H1 (cell line): Measurements from ENCODE around the gene GSTA1. TPM values are rescaled to one million over a fixed set of nuclear protein-coding genes. Genes with fewer than 3 reads are reported as not detected.
"Not testable (repeated sequence)": the region's sequence is repeated elsewhere in the genome, so short reads cannot be mapped to it uniquely, and the experiment has no call there.

Experiments used
- CTCF ChIA-PET: fragments of 300-600 bp; sonication (Branson Sonifier 250); formaldehyde crosslinking; loops from one replicate; lab custom pipeline; 2021; ENCODE audit not compliant: partially characterized antibody; lab: Charles Lee
- POLR2A ChIA-PET: fragments of 300-600 bp; sonication (Branson Sonifier 250); formaldehyde crosslinking; loops from one replicate; lab custom pipeline; 2021; ENCODE audit warnings: inconsistent platforms; ENCODE audit not compliant: partially characterized antibody; lab: Charles Lee
- DNase-seq, 2 experiments: peaks; one replicate each; pipeline versions ENCODE4 v3.0.0 to v3.0.0-alpha.2; 2010 to 2022; ENCODE audit warnings: low spot score in 2 of 2, low read depth in 1 of 2, mixed read lengths in 1 of 2
- FAIRE-seq: peaks from 2 replicates; lab custom pipeline; 2011; peaks lifted over from hg19 to GRCh38; lab: Jason Lieb, UNC
- H2AFZ ChIP-seq: 2 replicates; pipeline ENCODE4 v1.8.1; 2012; ENCODE audit warnings: low read length, inconsistent platforms
- H2AK5ac ChIP-seq: 2 replicates; pipeline ENCODE4 v1.6.1; 2013; ENCODE audit warnings: low read depth, low read length
- H2BK120ac ChIP-seq: replicated peaks from 2 replicates; pipeline ENCODE3; 2013; ENCODE audit warnings: low read depth, low read length, inconsistent platforms
- H2BK12ac ChIP-seq: 2 replicates; pipeline ENCODE4 v1.6.1; 2013; ENCODE audit warnings: low read depth, low read length
- H2BK15ac ChIP-seq: 2 replicates; pipeline ENCODE4 v1.6.1; 2013; ENCODE audit warnings: low read length
- H2BK20ac ChIP-seq: 2 replicates; pipeline ENCODE4 v1.6.1; 2013; ENCODE audit warnings: low read length
- H2BK5ac ChIP-seq: 2 replicates; pipeline ENCODE4 v1.6.1; 2013; ENCODE audit warnings: low read depth, low read length
- H3K14ac ChIP-seq: 2 replicates; pipeline ENCODE4 v1.6.1; 2013; ENCODE audit warnings: inconsistent platforms; ENCODE audit not compliant: insufficient read length
- H3K18ac ChIP-seq: 2 replicates; pipeline ENCODE4 v1.6.1; 2013; ENCODE audit warnings: low read length; ENCODE audit errors: extremely low read depth
- H3K23ac ChIP-seq: 2 replicates; pipeline ENCODE4 v1.6.1; 2013; ENCODE audit warnings: inconsistent platforms; ENCODE audit not compliant: insufficient read length
- H3K23me2 ChIP-seq: 2 replicates; pipeline ENCODE4 v1.6.1; 2013; ENCODE audit warnings: low read depth, low read length
- H3K27ac ChIP-seq: 2 replicates; pipeline ENCODE4 v1.6.1; 2011; ENCODE audit warnings: low read depth, low read length, inconsistent platforms
- H3K27me3 ChIP-seq, 4 experiments: replicated peaks in 1 of 4; 1 replicate in 1 of 4; 2 replicates in 3 of 4; pipeline versions ENCODE4 v1.6.1 to v1.8.1; 2011 to 2013; ENCODE audit warnings: low read length in 3 of 4, mild to moderate bottlenecking in 3 of 4, inconsistent platforms in 2 of 4, mixed read lengths in 2 of 4, moderate library complexity in 1 of 4; ENCODE audit not compliant: control insufficient read depth in 3 of 4, insufficient read depth in 3 of 4; ENCODE audit errors: extremely low read depth in 1 of 4
- H3K36me3 ChIP-seq, 4 experiments: 2 replicates each; pipeline versions ENCODE4 v1.6.1 to v1.8.1; 2011 to 2013; ENCODE audit warnings: mild to moderate bottlenecking in 4 of 4, low read length in 3 of 4, moderate library complexity in 2 of 4, control low read depth in 1 of 4, inconsistent platforms in 1 of 4; ENCODE audit not compliant: insufficient read depth in 4 of 4, control insufficient read depth in 2 of 4
- H3K4ac ChIP-seq: replicated peaks from 2 replicates; pipeline ENCODE3; 2013; ENCODE audit warnings: low read length, low read depth, mixed read lengths, inconsistent platforms; ENCODE audit not compliant: insufficient read length
- H3K4me1 ChIP-seq, 4 experiments: replicated peaks in 1 of 4; 1 replicate in 1 of 4; 2 replicates in 3 of 4; pipeline versions ENCODE4 v1.6.1 to v1.8.1; 2011 to 2013; ENCODE audit warnings: low read length in 3 of 4, inconsistent platforms in 2 of 4, mixed read lengths in 1 of 4; ENCODE audit not compliant: insufficient read depth in 4 of 4, control insufficient read depth in 3 of 4
- H3K4me2 ChIP-seq, 2 experiments: 2 replicates each; pipeline versions ENCODE4 v1.6.1 to v1.8.1; 2011 to 2013; ENCODE audit warnings: low read depth in 2 of 2, low read length in 2 of 2, control low read depth in 1 of 2, inconsistent platforms in 1 of 2, mild to moderate bottlenecking in 1 of 2; ENCODE audit not compliant: insufficient read depth in 1 of 2
- H3K4me3 ChIP-seq, 4 experiments: fragments of 200-600, 300-600 bp in 1 of 4; sonication (generic), shearing (Covaris generic), sonication (Bioruptor Twin) in 1 of 4; 2 replicates each; pipeline versions ENCODE4 v1.5.1 to v1.8.1; 2011 to 2016; ENCODE audit warnings: low read length in 4 of 4, low read depth in 3 of 4, control low read depth in 2 of 4, inconsistent platforms in 2 of 4, mild to moderate bottlenecking in 2 of 4, mixed read lengths in 1 of 4, moderate library complexity in 1 of 4; ENCODE audit not compliant: insufficient read depth in 2 of 4; ENCODE audit errors: extremely low read depth in 1 of 4
- H3K56ac ChIP-seq: replicated peaks from 2 replicates; pipeline ENCODE3; 2013; ENCODE audit warnings: low read depth, mild to moderate bottlenecking, mixed read lengths, low read length, inconsistent platforms; ENCODE audit not compliant: insufficient read length
- H3K79me1 ChIP-seq: 2 replicates; pipeline ENCODE4 v1.6.1; 2013; ENCODE audit warnings: low read depth, low read length, control low read depth
- H3K79me2 ChIP-seq, 2 experiments: 2 replicates each; pipeline versions ENCODE4 v1.6.1 to v1.8.1; 2012 to 2013; ENCODE audit warnings: low read length in 2 of 2, mild to moderate bottlenecking in 2 of 2, inconsistent platforms in 1 of 2; ENCODE audit not compliant: insufficient read depth in 2 of 2, control insufficient read depth in 1 of 2
- H3K9ac ChIP-seq, 4 experiments: replicated peaks in 1 of 4; 1 replicate in 1 of 4; 2 replicates in 3 of 4; pipeline versions ENCODE4 v1.6.1 to v1.8.1; 2011 to 2013; ENCODE audit warnings: low read depth in 3 of 4, low read length in 3 of 4, control low read depth in 2 of 4, mild to moderate bottlenecking in 2 of 4, moderate library complexity in 2 of 4, inconsistent platforms in 1 of 4; ENCODE audit errors: extremely low read depth in 1 of 4
- H3K9me3 ChIP-seq, 2 experiments: 2 replicates each; pipeline versions ENCODE4 v1.6.1 to v1.8.1; 2012 to 2013; ENCODE audit warnings: mild to moderate bottlenecking in 2 of 2, moderate library complexity in 2 of 2, control low read depth in 1 of 2, inconsistent platforms in 1 of 2, low read depth in 1 of 2, low read length in 1 of 2, mixed read lengths in 1 of 2; ENCODE audit not compliant: insufficient read depth in 2 of 2
- H4K20me1 ChIP-seq, 2 experiments: replicated peaks in 1 of 2; 2 replicates each; pipeline versions ENCODE3 to v1.8.1; 2011 to 2013; ENCODE audit warnings: inconsistent platforms in 2 of 2, low read length in 2 of 2, mild to moderate bottlenecking in 1 of 2; ENCODE audit not compliant: insufficient read depth in 2 of 2, control insufficient read depth in 1 of 2
- H4K5ac ChIP-seq: 2 replicates; pipeline ENCODE4 v1.6.1; 2013; ENCODE audit warnings: low read length, low read depth, mixed read lengths, inconsistent platforms; ENCODE audit not compliant: insufficient read length
- H4K8ac ChIP-seq: 2 replicates; pipeline ENCODE4 v1.8.0; 2013; ENCODE audit warnings: mild to moderate bottlenecking, moderate library complexity, low read length, inconsistent platforms; ENCODE audit not compliant: insufficient read depth; ENCODE audit errors: extremely low read depth
- H4K91ac ChIP-seq: replicated peaks from 2 replicates; pipeline ENCODE3; 2013; ENCODE audit warnings: low read length, mixed read lengths, inconsistent platforms; ENCODE audit not compliant: insufficient read length
- KDM5A ChIP-seq: fragments of 200-600 bp; IDR thresholded peaks from 2 replicates; pipeline ENCODE4 v1.7.1; 2012; ENCODE audit warnings: mild to moderate bottlenecking, low read length, inconsistent platforms, mixed read lengths
- PHF8 ChIP-seq: fragments of 200-600 bp; sonication (generic); conservative IDR thresholded peaks from 2 replicates; pipeline ENCODE4 v1.7.1; 2012; ENCODE audit warnings: low read depth, mild to moderate bottlenecking, inconsistent platforms, low read length, moderate library complexity
- SAP30 ChIP-seq: fragments of 300-600 bp; sonication (generic); IDR thresholded peaks from 2 replicates; pipeline ENCODE4 v1.7.1; 2012; ENCODE audit warnings: low read length, moderate library complexity, mild to moderate bottlenecking, inconsistent platforms; ENCODE audit not compliant: insufficient read depth, insufficient replicate concordance
- SP2 ChIP-seq: IDR thresholded peaks from 2 replicates; pipeline ENCODE4 v1.6.1; 2012; ENCODE audit warnings: mild to moderate bottlenecking, low read length, inconsistent platforms
- TAF1 ChIP-seq: IDR thresholded peaks from 2 replicates; pipeline ENCODE4 v1.6.1; 2011; ENCODE audit warnings: mild to moderate bottlenecking, low read depth, low read length
- TCF12 ChIP-seq: IDR thresholded peaks from 2 replicates; pipeline ENCODE4 v1.6.1; 2011; ENCODE audit warnings: low read depth, mild to moderate bottlenecking, low read length
- WGBS, 2 experiments: shearing (Covaris generic) in 1 of 2; methylation state at CpG; one replicate each; pipeline versions ENCODE4 v1.1.6 to v1.1.7; 2013 to 2015; ENCODE audit warnings: low lambda C conversion rate in 2 of 2, mixed read lengths in 2 of 2, inconsistent platforms in 1 of 2, low coverage in 1 of 2, missing lambda C conversion rate in 1 of 2; ENCODE audit not compliant: insufficient replicate concordance in 2 of 2, insufficient coverage in 1 of 2, insufficient read length in 1 of 2; ENCODE audit errors: extremely low coverage in 1 of 2, missing lambda C conversion rate in 1 of 2; 5-methylcytosine and 5-hydroxymethylcytosine counted together
- polyA plus RNA-seq, 7 experiments: library from polyadenylated mRNA; depleted of rRNA in 3 of 7; stranded (reverse) in 5 of 7; unstranded in 2 of 7; fragments of >200 nt in 5 of 7; fragments of 200-250 nt in 2 of 7; gene quantifications; 1 replicate in 5 of 7; 2 replicates in 1 of 7; 4 replicates in 1 of 7; pipeline versions ENCODE4 v1.2.1 to v1.2.3, GENCODE V29; 2011 to 2013; ENCODE audit warnings: missing spikeins in 2 of 7, mixed read lengths in 2 of 7
- total RNA-seq: library from RNA; stranded (reverse); fragmentation: NEBNext Ultra II Directional; extraction: Animal tissue kit (Norgen Biotek cat#: 25700); gene quantifications from 2 replicates; pipeline ENCODE4 v1.2.1, GENCODE V29; 2021

GSTA1 gene
- total and polyA plus RNA-seq, 2 of the 8 experiments (the other 6 are each of a cell fraction or from before 2014, with no cell fraction given), result 0.08 TPM; not detected in 1

- TF ChIP-seq SAP30, result no peak
- TF ChIP-seq KDM5A, result no peak
- TF ChIP-seq TAF1, result no peak
- no peak for TF ChIP-seq PHF8
- TF ChIP-seq TCF12, result no peak
- no peak for TF ChIP-seq SP2
These were observed 44.5 kb downstream of the GSTA1 start (continued) for GRCh38 chr6:52759085-52759484.

- FAIRE-seq, H3K27ac ChIP-seq, H2BK12ac ChIP-seq, H4K5ac ChIP-seq, H2BK120ac ChIP-seq, H3K9ac ChIP-seq, H3K27me3 ChIP-seq, H3K14ac ChIP-seq, H2AK5ac ChIP-seq, H3K4me3 ChIP-seq, H3K36me3 ChIP-seq, H2AFZ ChIP-seq, H3K23me2 ChIP-seq, H3K9me3 ChIP-seq, H3K79me1 ChIP-seq, H3K4me2 ChIP-seq, H2BK5ac ChIP-seq, H4K8ac ChIP-seq, H3K4me1 ChIP-seq, CTCF ChIA-PET, H4K91ac ChIP-seq, H3K56ac ChIP-seq, H3K4ac ChIP-seq, H3K18ac ChIP-seq, H4K20me1 ChIP-seq, H2BK15ac ChIP-seq, H3K23ac ChIP-seq, DNase-seq, POLR2A ChIA-PET, H2BK20ac ChIP-seq, H3K79me2 ChIP-seq: not testable (repeated sequence)
- 78% methylated on average over 7 of the region's 7 CpGs; no CpG with 5 or more reads in 1 of the 2 experiments for WGBS, 2 experiments
These were observed 45.8 kb downstream of the GSTA1 start for GRCh38 chr6:52757651-52758338.
